ENCODE results near the gene AK4. TPM values are rescaled to one million over a fixed set of nuclear protein-coding genes. Genes with fewer than 3 reads are reported as not detected.

AK4 gene
- polyA plus RNA-seq, 1 donor (not counting 4 experiments of a cell fraction or from before 2014, with no cell fraction given) = 90.0 TPM

DNA sequence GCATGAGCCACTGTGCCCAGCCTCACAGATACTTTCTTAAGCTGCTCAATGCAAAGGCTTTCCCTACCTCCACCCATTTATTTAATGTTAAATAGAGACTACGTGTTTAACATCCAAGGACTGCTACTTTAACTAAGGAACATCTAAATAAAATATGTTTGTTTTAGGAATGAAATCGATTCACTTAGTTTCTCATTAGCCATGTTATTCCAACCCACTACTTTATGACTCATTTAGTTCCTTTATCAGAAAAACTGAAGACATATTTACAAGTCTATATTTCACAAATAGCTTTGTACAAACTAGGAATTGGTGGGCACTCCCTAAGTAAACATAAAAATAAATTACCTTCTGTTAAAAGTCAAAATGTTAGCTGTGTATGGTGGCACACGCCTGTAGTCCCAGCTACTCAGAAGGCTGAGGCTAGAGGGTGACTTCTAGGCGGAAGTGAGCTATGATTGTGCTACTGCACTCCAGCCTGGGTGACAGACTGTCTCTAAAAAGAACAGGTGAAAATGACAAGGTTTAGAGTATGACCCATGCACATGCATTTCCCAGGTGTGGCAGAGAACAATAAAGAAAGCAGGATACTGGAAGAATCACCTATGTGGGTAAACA lies 39.9 kb upstream of the AK4 start:
- Histone ChIP-seq H3K27me3 (ENCODE audit: control insufficient read depth, extremely low read depth, insufficient read depth, low read length) (no peaks in the 10 kb centered on the region), H3K4me3 (ENCODE audit: control insufficient read depth in 2 of 3, extremely low read depth in 1 of 3, insufficient read depth in 2 of 3, low read depth in 1 of 3, low read length in 3 of 3) (no peak overlapping the region), H3K9me3 (ENCODE audit: control insufficient read depth, low read depth, low read length) (no peaks in the 10 kb centered on the region), H3K36me3 (ENCODE audit: control insufficient read depth in 2 of 2, extremely low read depth in 1 of 2, insufficient read depth in 2 of 2, low read length in 2 of 2) (no peaks in the 10 kb centered on the region), H3K4me2 (ENCODE audit: control insufficient read depth, extremely low read depth, insufficient read depth, low read depth, low read length) (no peak overlapping the region), H2AFZ (ENCODE audit: control insufficient read depth, low read length) (no peak overlapping the region), H3K79me2 (ENCODE audit: control insufficient read depth, insufficient read depth, low read length) (no peaks in the 10 kb centered on the region), H3K4me1 (ENCODE audit: control insufficient read depth, extremely low read depth, insufficient read depth, low read length) (no peaks in the 10 kb centered on the region), H3K9me1 (ENCODE audit: control insufficient read depth, extremely low read depth, insufficient read depth, low read length) (no peaks in the 10 kb centered on the region), H4K20me1 (ENCODE audit: control insufficient read depth, extremely low read depth, insufficient read depth, low read length) (no peaks in the 10 kb centered on the region), H3K9ac (ENCODE audit: control insufficient read depth, extremely low read depth, insufficient read depth, low read length) (no peak overlapping the region), H3K27ac (ENCODE audit: control insufficient read depth, insufficient read depth, low read length) (no peak overlapping the region)
- FAIRE-seq (no peak), DNase-seq (ENCODE audit: low read depth, low spot score) (no peak)
- dilution Hi-C loops (cut with MboI; ENCODE audit: extremely low pct_ligation_motif_present, low sequenced_read_pairs) = no loop called here
- TF ChIP-seq CTCF (optimal IDR thresholded peaks at IDR 0.05 in 1 of 3, IDR thresholded peaks at IDR 0.05 in 1 of 3, conservative IDR thresholded peaks at IDR 0.05 in 1 of 3; ENCODE audit: extremely low read depth in 1 of 3, insufficient read depth in 2 of 3, low read length in 3 of 3) (no peak), EZH2 (IDR thresholded peaks at IDR 0.05; ENCODE audit: low read length) (no peak)

DNA sequence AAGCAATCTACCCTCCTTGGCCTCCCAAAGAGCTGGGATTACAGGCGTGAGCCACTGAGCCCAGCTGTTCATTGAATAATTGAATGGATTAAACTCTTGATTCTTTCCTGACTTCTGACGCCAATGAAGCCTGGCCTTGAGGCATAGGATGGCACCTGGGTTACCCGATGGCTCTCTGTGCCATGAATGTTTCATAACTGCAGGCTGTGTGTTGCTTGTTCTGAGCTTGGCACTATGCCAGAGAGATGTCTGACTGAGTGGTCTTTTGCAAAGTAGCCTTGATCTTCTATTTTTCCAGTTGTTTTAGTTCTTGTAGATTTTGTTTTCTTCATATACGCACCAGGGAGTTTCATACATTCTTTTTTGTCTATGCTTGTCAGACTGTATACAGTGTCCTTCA lies 38.5 kb upstream of the AK4 start:
- Histone ChIP-seq H3K36me3 (ENCODE audit: control insufficient read depth in 2 of 2, extremely low read depth in 1 of 2, insufficient read depth in 2 of 2, low read length in 2 of 2) (no peaks in the 10 kb centered on the region), H3K9me1 (ENCODE audit: control insufficient read depth, extremely low read depth, insufficient read depth, low read length) (no peaks in the 10 kb centered on the region), H2AFZ (ENCODE audit: control insufficient read depth, low read length) (no peak overlapping the region), H3K9me3 (ENCODE audit: control insufficient read depth, low read depth, low read length) (no peaks in the 10 kb centered on the region), H3K4me3 (ENCODE audit: control insufficient read depth in 2 of 3, extremely low read depth in 1 of 3, insufficient read depth in 2 of 3, low read depth in 1 of 3, low read length in 3 of 3) (no peak overlapping the region), H3K4me2 (ENCODE audit: control insufficient read depth, extremely low read depth, insufficient read depth, low read depth, low read length) (no peak overlapping the region), H3K9ac (ENCODE audit: control insufficient read depth, extremely low read depth, insufficient read depth, low read length) (no peak overlapping the region), H3K27me3 (ENCODE audit: control insufficient read depth, extremely low read depth, insufficient read depth, low read length) (no peaks in the 10 kb centered on the region), H3K79me2 (ENCODE audit: control insufficient read depth, insufficient read depth, low read length) (no peaks in the 10 kb centered on the region), H3K27ac (ENCODE audit: control insufficient read depth, insufficient read depth, low read length) (no peak overlapping the region), H4K20me1 (ENCODE audit: control insufficient read depth, extremely low read depth, insufficient read depth, low read length) (no peaks in the 10 kb centered on the region), H3K4me1 (ENCODE audit: control insufficient read depth, extremely low read depth, insufficient read depth, low read length) (no peaks in the 10 kb centered on the region)
- dilution Hi-C loops (cut with MboI; ENCODE audit: extremely low pct_ligation_motif_present, low sequenced_read_pairs) = no loop called here
- TF ChIP-seq CTCF (optimal IDR thresholded peaks at IDR 0.05 in 1 of 3, IDR thresholded peaks at IDR 0.05 in 1 of 3, conservative IDR thresholded peaks at IDR 0.05 in 1 of 3; ENCODE audit: extremely low read depth in 1 of 3, insufficient read depth in 2 of 3, low read length in 3 of 3) = no peak
- TF ChIP-seq EZH2 (IDR thresholded peaks at IDR 0.05; ENCODE audit: low read length) = no peak
- FAIRE-seq = no peak
- DNase-seq (ENCODE audit: low read depth, low spot score) = no peak

All from keratinocyte (primary cell).